Myometrial cell (primary cell): Measurements from ENCODE around the gene BNC2. TPM values are rescaled to one million over a fixed set of nuclear protein-coding genes. Genes with fewer than 3 reads are reported as not detected.

ENCODE experiments used
- total RNA-seq: library from RNA; depleted of rRNA; stranded (reverse); fragments of >200 nt; gene quantifications from 2 replicates; pipeline ENCODE4 v1.2.3, GENCODE V29; 2015

Gene BNC2, protein sequence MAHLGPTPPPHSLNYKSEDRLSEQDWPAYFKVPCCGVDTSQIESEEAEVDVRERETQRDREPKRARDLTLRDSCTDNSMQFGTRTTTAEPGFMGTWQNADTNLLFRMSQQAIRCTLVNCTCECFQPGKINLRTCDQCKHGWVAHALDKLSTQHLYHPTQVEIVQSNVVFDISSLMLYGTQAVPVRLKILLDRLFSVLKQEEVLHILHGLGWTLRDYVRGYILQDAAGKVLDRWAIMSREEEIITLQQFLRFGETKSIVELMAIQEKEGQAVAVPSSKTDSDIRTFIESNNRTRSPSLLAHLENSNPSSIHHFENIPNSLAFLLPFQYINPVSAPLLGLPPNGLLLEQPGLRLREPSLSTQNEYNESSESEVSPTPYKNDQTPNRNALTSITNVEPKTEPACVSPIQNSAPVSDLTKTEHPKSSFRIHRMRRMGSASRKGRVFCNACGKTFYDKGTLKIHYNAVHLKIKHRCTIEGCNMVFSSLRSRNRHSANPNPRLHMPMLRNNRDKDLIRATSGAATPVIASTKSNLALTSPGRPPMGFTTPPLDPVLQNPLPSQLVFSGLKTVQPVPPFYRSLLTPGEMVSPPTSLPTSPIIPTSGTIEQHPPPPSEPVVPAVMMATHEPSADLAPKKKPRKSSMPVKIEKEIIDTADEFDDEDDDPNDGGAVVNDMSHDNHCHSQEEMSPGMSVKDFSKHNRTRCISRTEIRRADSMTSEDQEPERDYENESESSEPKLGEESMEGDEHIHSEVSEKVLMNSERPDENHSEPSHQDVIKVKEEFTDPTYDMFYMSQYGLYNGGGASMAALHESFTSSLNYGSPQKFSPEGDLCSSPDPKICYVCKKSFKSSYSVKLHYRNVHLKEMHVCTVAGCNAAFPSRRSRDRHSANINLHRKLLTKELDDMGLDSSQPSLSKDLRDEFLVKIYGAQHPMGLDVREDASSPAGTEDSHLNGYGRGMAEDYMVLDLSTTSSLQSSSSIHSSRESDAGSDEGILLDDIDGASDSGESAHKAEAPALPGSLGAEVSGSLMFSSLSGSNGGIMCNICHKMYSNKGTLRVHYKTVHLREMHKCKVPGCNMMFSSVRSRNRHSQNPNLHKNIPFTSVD
- total RNA-seq = 18.1 and 21.0 TPM in 2 replicates

GRCh38 chr9:16870596-16871335 is at the start of gene BNC2:
Gene BNC2, minus strand, starts transcription at chr9:16870670. Its CDS starts 22 bp downstream, at chr9:16870648.

